Uterus (tissue), 4 donors: ENCODE data around the gene RPS10. TPM values are rescaled to one million over a fixed set of nuclear protein-coding genes. Genes with fewer than 3 reads are reported as not detected.
A peak's percentile ranks its signal among the peaks of the same experiment; 100 is the strongest.

Source experiments
- DNase-seq, 2 donors: peaks; one replicate each; pipeline ENCODE4 v3.0.0-alpha.2; 2019 to 2020
- H3K27ac ChIP-seq, 2 donors: fragments of 200-600 bp; sonication (generic); 1 replicate in 1 of 2; 2 replicates in 1 of 2; pipeline ENCODE4 v1.5.1; 2016 to 2018
- H3K27me3 ChIP-seq, 2 donors: fragments of 200-600 bp; sonication (generic); one replicate each; pipeline ENCODE4 v1.5.1; 2018 to 2019; ENCODE audit warnings: control low read depth in 1 of 2
- H3K36me3 ChIP-seq, 2 donors: fragments of 200-600 bp; sonication (generic); one replicate each; pipeline ENCODE4 v1.5.1; 2019; ENCODE audit warnings: control low read depth in 1 of 2
- H3K4me1 ChIP-seq, 2 donors: fragments of 200-600 bp; sonication (generic); one replicate each; pipeline ENCODE4 v1.5.1; 2018 to 2019; ENCODE audit warnings: control low read depth in 1 of 2
- H3K4me3 ChIP-seq, 2 donors: fragments of 200-600 bp; sonication (generic); 1 replicate in 1 of 2; 2 replicates in 1 of 2; pipeline ENCODE4 v1.5.1; 2018 to 2019; ENCODE audit warnings: mild to moderate bottlenecking in 1 of 2
- H3K9me3 ChIP-seq, 2 donors: fragments of 200-600 bp; sonication (generic); one replicate each; pipeline ENCODE4 v1.5.1; 2019; ENCODE audit warnings: control low read depth in 1 of 2
- CTCF ChIP-seq, 4 experiments: fragments of 200-600 bp in 2 of 4; fragments of 450-650 bp in 2 of 4; sonication (generic) in 2 of 4; IDR thresholded peaks; one replicate each; pipeline ENCODE4 v1.5.1; 2016 to 2019; ENCODE audit warnings: antibody characterized with exemption in 4 of 4, mild to moderate bottlenecking in 2 of 4, moderate library complexity in 1 of 4
- POLR2A ChIP-seq, 2 donors: fragments of 450-650 bp; IDR thresholded peaks; one replicate each; pipeline ENCODE4 v1.6.1; 2016; ENCODE audit warnings: antibody characterized with exemption in 2 of 2, mild to moderate bottlenecking in 1 of 2, moderate library complexity in 1 of 2
- intact Hi-C: fragments of 100-400 bp; cut with DNase I; formaldehyde crosslinking; loops from one replicate; pipeline ENCODE4 v1.15.1; 2023; ENCODE audit warnings: low total_unique reads
- total RNA-seq, 4 donors: library from RNA; depleted of rRNA in 3 of 4; stranded (reverse); fragments of >200 nt in 3 of 4; gene quantifications; one replicate each; pipeline versions ENCODE4 v1.1.0 to v1.2.4, GENCODE V29; 2014 to 2023
- donor health status: DM: yes; HTN: yes; CAD: no.

The RPS10 gene
- total RNA-seq, 4 donors from 2014 or later, result 1,812 to 9,385 (median 3,859) TPM

DNA sequence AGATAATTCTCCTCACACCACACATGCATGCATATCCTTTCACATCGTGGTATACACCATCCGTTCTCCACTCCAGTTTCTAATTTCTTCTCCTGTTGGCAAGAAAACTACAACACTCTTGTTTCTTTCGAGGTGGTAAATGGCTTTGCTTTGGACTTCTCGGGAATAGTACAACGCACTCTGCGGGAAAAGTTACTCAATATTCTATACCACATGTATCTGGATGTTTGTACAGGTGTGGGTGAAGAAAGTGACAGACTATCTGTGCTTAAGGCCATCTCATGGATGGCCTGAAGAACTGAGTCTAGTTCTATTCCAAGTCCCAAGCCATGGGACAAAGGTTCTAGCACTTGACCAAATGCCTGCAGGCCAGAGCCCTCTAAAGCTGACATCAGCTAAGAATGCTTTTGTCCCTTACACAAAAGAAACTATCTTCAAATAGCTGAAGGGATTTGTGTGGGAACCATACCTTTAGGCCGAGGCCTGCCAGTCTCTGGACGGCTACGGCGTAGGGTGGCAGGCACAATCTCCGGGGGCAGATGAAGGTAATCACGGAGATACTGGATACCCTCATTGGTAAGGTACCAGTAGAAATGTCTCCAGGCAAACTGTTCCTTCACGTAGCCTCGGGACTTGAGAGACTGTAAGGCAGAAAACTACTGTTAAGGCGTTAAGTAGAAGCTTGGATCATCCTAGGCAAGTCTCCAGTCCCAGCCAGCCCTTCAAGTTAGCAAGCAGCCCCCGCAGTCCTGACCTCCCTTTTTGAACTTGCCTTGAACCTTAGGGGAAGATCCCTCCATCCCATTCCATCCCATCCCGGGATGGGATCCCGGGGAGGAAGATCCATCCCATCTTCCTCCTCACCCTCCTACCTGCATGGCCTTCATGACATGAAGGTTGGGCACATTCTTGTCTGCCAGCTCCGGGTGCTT lies 1.4 kb downstream of the RPS10 start:
- intact Hi-C loops, result no loop called here
- no peaks in the 10 kb centered on the region for H3K36me3 ChIP-seq
- H3K27me3 ChIP-seq, result no peaks in the 10 kb centered on the region
- no peak for DNase-seq
- H3K27ac ChIP-seq, result peak overlapping the region; percentile 85 to 91
- H3K4me1 ChIP-seq, result peaks cover 0 to 5% of the 10 kb centered on the region in 2 donors
- peak overlapping the region; percentile 55 to 74 for H3K4me3 ChIP-seq
- no peak for TF ChIP-seq POLR2A (IDR thresholded peaks at IDR 0.05)
- H3K9me3 ChIP-seq, result no peaks in the 10 kb centered on the region

DNA sequence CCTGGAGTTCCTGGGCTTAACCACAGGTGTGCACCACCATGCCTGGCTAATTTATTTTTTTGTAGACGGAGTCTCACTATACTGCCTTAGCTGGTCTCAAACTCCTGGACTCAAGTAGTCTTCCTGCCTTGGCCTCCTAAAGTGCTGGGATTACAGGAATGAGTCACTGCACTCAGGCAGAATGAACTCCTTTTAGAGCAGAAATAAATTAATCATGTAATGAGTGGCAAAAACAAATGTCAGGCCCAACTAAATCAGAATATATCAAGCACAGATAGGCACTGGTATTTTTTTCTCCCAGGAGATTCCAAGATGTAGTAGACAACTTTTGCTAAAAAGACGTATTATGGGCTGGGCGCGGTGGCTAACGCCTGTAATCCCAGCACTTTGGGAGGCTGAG lies 2.6 kb downstream of the RPS10 start:
- TF ChIP-seq POLR2A (IDR thresholded peaks at IDR 0.05) (no peak), CTCF (IDR thresholded peaks at IDR 0.05) (no peak)
- H3K4me1 ChIP-seq, result peaks cover 0 to 5% of the 10 kb centered on the region in 2 donors
- no peak overlapping the region for H3K27ac ChIP-seq
- H3K36me3 ChIP-seq, result no peaks in the 10 kb centered on the region
- no peak for DNase-seq
- H3K27me3 ChIP-seq, result no peaks in the 10 kb centered on the region
- H3K9me3 ChIP-seq, result no peaks in the 10 kb centered on the region
- H3K4me3 ChIP-seq, result no peak overlapping the region
- intact Hi-C loops, result no loop called here

DNA sequence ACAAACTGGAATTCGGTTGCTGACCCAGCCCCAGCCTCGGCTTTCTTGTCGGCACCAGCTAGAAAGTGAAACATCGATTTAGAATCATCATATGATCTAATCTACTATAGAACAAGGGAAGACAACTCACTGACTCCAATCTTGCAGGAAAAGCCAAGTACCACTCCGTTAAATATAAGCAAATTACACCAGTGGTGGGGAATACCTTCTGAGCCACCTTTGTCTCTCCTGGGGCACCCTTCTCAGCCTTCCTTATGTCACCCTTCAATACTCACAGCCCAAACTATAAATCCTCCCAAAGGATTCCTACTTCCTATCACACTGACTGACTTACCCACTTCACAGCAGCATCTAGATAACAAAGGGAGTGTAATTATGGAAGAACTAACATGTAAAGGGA lies 7.5 kb downstream of the RPS10 start:
- TF ChIP-seq CTCF (IDR thresholded peaks at IDR 0.05) (no peak), POLR2A (IDR thresholded peaks at IDR 0.05) (no peak)
- DNase-seq, result no peak
- intact Hi-C loops, result loop anchor here (5.0 kb wide), 2 partner anchors 171 to 221 kb away; partner anchors contain the start of gene SMIM29
- peaks cover 0 to 6% of the 10 kb centered on the region in 2 donors for H3K4me1 ChIP-seq
- no peak overlapping the region for H3K4me3 ChIP-seq
- no peaks in the 10 kb centered on the region for H3K9me3 ChIP-seq
- H3K36me3 ChIP-seq, result no peaks in the 10 kb centered on the region
- no peak overlapping the region for H3K27ac ChIP-seq
- H3K27me3 ChIP-seq, result no peaks in the 10 kb centered on the region

DNA sequence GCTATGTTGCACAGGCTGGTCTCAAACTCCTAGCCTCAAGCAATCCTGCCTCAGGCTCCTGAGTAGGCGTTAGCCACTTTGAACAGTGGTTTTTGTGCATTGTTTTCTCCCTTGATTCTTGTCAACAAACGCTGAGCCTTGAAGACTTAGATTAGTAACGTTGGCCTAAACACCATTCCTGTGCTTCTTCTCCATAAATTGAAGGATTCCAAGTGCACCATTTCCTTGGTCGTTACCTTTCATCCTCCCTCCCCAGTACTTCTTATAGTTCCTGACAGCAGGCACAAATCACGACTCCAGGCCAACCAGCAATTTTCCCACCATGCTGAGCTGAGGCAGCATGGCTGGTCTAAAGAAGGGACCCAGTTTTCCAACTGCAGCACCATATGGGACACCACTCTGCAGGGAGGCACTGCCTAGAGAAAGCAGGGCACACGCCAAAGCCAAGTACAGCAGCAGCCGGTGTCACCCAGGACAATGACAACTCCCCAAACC lies 8.9 kb downstream of the RPS10 start:
- peaks cover 0 to 6% of the 10 kb centered on the region in 2 donors for H3K4me1 ChIP-seq
- intact Hi-C loops, result loop anchor here (5.0 kb wide), 2 partner anchors 170 to 220 kb away; partner anchors contain the start of gene SMIM29
- no peak overlapping the region for H3K4me3 ChIP-seq
- H3K27ac ChIP-seq, result no peak overlapping the region
- H3K27me3 ChIP-seq, result no peaks in the 10 kb centered on the region
- TF ChIP-seq CTCF (IDR thresholded peaks at IDR 0.05), result no peak
- no peak for TF ChIP-seq POLR2A (IDR thresholded peaks at IDR 0.05)
- H3K36me3 ChIP-seq, result no peaks in the 10 kb centered on the region
- DNase-seq, result no peak
- H3K9me3 ChIP-seq, result no peaks in the 10 kb centered on the region

DNA sequence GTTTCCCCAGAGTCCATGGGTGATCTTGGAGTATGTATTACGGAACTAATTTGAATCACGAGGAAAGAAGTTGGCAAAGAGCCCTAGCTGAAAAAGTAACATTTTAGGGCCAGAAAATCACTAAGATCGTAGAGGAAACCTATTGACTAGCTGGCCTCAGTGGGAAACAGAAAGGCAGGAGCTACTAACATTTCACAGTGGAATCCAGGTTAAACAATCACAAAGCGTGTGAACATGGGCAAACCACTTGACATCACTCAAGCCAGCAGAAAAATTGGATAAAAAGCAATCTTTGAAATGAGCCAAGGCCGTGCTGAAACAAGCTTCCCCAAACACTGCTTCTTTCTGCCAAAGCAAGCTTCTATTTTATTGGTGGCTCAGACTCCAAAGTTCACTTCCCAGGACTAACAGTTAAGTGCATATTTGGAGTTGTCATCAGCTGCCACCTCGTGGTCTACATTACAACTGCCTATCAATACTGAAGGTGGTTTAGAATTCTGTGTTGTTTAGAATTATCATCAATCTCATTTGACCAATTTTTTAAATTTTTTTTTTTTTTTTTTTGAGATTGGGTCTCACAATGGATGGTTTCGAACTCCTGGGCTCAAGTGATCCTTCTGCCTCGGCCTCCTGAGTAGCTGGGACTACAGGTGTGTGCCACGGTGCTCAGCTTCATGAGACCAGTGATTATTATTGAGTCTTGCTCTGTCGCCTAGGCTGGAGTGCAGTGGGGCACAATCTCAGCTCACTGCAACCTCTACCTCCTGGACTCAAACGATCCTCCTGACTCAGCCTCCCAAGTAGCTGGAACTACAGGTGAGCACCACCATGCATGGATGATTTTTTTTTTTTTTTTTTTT lies 10.6 kb downstream of the RPS10 start:
- DNase-seq, result peak; percentile 42 to 63
- peaks cover 0 to 6% of the 10 kb centered on the region in 2 donors for H3K4me1 ChIP-seq
- intact Hi-C loops, result loop anchor here (5.0 kb wide), 2 partner anchors 168 to 218 kb away; partner anchors contain the start of gene SMIM29
- no peaks in the 10 kb centered on the region for H3K36me3 ChIP-seq
- peak overlapping the region; percentile 67 to 78 for H3K27ac ChIP-seq
- H3K4me3 ChIP-seq, result no peak overlapping the region
- peak; percentile 60 to 89 (median 74) for TF ChIP-seq CTCF (IDR thresholded peaks at IDR 0.05)
- TF ChIP-seq POLR2A (IDR thresholded peaks at IDR 0.05), result no peak
- no peaks in the 10 kb centered on the region for H3K9me3 ChIP-seq
- no peaks in the 10 kb centered on the region for H3K27me3 ChIP-seq
